HG02885 (cell line): ENCODE results near the gene TARS2.

Experiments used
- ATAC-seq: cut with Tn5 transposase; IDR thresholded peaks from one replicate; pipeline ENCODE4 v1.9.1; 2021; ENCODE audit warnings: mild to moderate bottlenecking; ENCODE audit not compliant: unreplicated experiment, poor library complexity

Gene TARS2

DNA sequence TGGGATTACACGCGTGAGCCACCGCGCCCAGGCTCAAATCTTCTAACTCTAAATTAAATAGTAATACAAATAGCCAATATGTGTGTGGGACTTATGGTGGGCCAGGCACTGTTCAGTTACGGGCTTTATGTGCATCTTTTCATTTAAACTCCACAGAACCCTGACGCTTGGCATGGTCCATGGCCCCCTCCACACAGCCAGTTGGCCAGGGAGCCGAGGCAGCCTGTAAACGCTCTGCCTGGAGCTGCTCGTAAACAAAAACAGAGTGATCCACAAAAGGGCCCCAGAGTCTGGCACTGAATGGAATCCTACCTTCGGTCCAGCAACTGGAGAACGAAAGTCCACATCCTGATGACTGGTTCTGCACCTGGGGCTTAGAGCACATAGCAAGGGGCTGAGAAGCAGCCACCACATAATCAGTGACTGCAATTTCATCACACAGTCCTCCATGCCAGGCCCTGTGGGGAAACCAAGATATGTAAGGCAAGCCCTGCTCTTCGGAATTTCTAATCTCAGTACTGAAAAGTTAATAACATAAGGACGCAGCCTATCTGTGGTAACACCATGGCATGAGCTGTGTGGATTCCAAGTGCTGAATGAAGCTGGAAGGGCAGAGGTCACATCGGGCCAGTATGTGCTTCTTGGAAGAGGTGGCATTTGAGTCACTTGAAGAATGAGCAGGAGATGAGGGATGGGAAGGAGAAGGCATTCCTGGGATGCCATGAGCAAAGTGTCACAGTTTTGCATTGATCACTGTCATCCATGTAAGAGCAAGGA is 48.5 kb downstream of the TARS2 start:
- no peak for ATAC-seq

DNA sequence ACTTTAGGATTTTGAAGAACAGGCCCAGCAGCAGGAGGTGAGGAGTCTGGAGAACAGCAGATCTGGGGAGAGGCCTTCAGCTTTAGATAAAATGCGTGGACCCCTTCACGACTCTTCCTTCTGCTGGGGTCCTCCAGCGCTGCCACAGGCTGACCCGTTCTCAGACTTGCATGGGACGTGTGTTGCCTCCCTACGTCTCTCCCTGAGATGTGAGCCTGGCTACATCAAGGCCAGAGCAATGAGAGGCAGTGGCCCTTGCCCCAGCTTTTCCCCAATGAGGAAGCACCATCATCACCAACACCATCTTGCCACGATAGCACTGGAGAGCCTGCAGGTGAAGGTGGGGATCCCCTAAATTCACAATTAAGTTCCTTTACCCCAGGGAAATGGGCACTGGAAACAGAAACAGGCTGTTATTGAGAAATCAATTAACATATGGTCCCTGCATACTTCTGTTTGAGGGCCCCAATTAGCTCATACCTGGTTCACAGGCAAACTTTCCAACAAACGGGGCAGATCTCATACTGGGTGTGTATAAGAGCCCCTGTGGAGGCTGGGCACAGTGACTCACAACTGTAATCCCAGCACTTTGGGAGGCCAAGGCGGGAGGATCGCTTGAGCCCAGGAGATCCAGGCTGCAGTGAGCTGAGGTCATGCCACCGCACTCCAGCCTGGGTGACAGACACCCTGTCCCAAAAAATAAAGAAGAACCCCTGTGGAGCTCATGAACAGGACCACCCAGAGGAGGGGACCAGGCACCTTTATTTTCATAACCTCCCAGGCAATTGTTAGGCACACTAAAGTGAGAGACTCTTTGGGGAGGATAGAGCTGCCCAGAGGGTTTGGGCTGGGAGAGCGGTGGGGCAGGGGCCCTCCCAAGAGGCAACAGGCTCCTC is 49.9 kb downstream of the TARS2 start:
- no peak for ATAC-seq

DNA sequence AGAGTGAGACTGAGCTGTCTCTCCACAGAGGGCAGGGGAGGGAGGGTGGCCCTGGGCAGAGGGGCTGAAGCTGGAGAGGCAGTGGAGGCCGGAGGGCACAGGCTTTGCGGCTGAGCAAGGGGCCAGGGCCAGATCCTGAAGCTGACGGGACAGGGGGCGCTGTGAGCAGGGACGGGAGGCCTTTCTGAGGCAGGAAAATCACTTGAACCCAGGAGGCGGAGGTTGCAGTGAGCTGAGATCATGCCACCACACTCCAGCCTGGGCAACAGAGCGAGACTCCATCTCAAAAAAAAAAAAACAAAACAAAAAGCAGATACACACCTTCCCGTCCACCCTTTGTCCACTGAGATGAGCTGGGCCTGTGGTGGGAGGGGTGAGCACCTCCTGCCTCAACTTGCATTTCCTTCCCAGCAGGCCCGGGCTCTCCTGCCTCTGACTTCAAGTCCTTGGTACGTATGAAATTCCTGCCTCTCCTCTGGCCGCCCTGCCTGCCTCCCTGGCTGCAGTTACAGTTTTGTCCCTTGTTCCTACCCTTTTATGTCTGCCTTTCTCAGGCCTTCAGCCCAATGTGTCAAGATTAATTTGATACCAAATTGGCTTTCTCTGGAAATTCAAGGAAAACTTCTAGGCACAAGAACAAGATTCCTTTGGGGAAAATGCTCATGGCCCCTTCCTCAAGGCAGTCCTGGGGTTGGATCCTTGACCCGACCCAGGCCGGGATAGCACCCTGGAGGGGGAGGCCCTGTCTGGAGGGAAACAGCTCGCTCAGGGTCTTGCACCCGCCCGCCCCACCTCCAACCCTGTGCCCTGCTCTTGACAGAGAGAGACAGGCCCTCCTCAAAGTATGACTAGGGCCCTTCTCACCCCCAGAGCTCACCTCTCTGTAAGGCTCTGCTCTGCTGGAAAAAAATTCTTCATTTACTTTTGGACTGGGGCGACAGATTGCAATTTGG is 50.8 kb downstream of the TARS2 start:
- ATAC-seq = no peak

DNA sequence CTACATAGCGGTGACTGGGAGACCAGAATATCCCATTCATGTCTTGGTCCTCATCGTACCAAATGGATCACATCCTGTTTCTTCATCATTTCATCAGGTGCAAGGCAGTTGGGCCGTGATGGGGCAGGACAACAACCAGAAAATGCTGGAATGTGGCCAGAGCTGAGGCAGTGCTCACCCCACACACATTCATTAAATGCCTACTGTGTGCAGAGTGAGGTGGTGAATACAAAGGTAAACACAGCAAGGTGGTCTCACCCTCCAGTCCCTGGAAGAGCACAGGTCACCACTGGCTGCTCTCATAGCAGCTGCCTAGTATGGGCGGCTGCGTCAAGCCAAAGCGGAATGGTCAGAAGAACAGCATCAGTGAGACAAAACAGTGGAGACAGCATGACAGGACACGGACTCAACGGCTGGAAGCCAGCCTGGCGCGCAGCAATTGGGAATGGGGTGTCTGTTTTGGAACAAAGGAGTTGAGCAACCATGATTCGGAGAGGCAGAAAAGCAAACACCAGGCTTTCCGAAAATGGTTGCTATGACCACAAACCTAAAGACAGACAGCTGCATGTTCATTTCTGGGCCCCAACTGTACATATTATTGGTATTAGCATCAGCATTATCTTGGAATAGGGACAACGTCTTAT is 56.4 kb downstream of the TARS2 start:
- ATAC-seq = no peak

DNA sequence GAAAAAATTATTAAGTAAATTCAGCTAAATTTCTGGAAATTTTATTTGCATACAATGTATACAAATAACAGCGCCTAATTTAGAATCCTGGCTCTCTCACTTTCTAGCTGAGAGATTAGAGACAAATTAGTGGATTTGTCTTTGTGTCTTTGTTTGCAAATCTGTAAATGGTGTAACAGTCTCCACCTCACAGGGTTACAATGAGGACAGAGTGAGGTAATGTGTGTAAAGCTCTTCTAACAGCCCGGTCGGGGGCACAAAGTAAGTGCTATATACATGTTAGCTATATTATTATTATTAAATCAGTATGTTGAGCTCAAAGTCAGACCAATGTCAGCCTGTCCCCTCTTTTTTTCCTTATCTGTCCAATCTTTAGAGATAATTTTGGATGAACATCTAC is 57.0 kb downstream of the TARS2 start:
- no peak for ATAC-seq

DNA sequence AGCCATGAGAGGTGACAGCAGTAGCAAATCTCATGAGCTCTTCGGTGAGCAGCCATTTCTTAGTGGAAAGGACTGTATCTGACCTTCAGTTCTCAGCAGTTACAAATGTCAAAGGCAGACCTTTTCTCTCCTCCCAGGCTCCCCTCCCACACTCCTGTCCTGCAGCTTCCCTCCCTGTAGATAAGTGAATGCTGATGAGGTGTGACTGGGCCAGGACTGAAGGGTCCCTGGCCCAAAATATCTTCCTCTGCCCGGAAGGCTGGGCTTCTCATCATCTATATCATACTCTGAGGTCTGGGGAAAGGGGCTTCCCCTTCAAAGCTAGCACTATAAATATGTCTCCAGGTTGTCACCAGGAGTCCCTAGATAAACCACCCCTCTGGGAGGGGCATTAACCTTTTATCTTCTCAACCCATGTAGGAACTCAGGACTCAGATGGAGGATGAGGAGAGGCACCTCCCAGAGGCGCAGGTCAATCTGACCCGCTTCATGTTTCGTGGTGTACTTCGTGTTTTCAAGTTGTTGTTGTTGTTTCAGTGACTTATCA is 58.3 kb downstream of the TARS2 start:
- ATAC-seq = no peak

DNA sequence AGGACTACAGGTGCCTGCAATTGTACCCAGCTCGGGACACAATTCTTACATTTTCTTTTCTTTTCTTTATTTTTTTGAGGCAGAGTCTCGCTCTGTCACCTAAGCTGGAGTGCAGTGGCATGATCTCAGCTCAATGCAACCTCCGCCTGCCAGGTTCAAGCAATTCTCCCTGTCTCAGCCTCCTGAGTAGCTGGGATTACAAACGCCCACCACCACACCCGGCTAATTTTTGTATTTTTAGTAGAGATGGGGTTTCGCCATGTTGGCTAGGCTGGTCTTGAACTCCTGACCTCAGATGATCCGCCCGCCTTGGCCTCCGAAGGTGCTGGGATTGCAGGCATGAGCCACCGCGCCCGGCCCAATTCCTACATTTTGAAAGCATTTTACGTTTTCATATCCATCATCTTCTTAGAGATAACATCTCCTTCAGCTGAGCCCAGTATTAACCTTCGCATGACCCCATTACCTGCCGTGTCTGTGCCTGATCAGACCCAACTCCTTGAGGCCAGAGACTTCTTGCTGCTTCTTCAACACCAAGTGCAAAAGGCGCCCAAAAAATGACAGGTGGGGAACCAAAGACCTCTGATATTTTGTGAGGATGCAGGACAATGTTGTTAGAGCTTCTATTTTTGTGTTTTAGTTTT is 59.2 kb downstream of the TARS2 start:
- ATAC-seq = no peak

DNA sequence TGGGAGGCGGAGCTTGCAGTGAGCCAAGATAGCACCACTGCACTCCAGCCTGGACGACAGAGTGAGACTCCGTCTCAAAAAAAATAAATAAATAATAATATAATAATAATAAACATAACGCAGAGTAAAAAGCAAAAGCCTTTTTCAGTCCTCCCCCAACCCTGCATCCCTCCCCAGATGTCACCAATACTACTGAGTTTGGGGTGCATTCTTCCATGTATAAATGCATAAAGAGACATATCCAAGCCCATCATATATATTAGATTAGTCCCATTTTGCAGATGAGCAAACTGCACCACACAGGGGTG is 61.1 kb downstream of the TARS2 start:
- no peak for ATAC-seq

DNA sequence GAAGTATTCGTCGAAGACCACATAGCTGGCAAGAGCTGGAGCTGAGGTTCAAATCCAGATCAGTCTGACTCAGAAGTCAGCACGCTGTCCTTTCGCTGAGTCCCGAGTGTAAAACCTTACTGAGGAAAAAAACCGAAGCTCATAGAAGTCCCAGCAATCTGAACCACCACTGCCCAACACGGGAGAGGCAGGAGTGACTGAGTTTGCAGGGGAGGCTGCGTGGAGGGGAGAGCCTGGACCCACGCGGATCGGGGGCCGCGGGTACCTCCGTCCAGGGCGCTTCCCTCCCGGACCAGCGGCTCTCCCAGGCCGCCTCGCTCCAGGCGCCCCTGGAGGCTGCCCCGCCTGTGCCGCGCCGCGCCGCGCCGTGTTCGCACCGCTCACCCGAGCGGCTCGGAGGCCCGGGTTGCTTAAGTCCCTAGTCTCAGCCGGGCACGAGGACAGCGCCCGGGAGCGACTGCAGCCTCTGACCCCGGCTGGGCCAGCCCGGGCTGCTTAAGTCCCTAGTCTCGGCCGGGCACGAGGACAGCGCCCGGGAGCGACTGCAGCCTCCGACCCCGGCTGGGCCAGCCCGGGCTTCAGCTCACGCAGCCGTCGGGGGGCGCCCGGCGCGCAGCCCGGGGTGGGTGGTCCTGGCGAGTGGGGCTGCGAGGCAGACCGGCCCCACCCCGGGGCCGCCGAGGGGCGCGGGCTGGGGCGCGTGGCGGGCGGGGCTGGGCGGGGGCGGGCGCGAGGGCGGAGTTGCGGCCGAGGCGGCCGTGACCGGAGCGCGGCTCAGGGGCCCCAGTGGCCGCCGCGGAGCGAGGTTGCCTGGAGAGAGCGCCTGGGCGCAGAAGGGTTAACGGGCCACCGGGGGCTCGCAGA is 61.6 kb downstream of the TARS2 start, which contains the start of gene ADAMTSL4:
ADAMTSL4 (plus strand) TSS at position 777 of the 864 bp plus-strand sequence. CDS start 2,881 bp downstream, outside the sequence.
- peak; percentile 62 for ATAC-seq

DNA sequence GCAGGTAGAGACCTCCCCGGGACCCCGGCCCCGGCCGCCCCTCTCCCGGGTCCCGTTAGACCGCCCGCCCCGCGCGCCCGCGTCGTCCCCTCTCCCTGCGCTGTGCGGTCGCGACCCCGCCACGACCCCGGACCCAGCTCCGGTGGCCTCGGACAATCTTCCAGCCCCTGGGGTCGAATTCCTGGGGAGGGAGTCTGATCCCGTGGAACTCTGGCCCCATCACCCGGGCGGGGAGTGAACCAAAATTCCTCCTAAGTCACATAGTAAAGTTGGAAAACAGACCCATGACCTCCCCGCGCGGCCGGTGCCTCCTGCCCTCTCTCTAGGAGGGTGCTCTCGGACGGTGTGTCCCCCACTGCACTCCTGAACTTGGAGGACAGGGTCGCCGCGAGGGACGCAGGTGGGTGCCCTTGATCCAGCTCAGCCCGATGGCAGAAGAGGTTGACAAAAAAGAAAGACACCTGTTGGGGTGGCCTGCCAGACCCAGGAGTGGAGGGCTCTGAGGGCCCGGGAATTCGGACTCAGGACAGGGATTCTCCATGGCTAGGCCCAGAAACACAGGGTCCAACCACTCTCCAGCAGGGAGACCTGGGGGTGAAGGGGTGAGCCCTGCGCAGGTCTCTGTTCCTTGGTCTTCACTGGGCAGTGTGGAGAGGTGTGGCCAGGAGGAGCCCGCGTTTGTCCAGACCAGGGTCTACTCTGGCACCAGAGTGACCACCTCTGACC is 62.4 kb downstream of the TARS2 start:
- peak; percentile 14 for ATAC-seq

DNA sequence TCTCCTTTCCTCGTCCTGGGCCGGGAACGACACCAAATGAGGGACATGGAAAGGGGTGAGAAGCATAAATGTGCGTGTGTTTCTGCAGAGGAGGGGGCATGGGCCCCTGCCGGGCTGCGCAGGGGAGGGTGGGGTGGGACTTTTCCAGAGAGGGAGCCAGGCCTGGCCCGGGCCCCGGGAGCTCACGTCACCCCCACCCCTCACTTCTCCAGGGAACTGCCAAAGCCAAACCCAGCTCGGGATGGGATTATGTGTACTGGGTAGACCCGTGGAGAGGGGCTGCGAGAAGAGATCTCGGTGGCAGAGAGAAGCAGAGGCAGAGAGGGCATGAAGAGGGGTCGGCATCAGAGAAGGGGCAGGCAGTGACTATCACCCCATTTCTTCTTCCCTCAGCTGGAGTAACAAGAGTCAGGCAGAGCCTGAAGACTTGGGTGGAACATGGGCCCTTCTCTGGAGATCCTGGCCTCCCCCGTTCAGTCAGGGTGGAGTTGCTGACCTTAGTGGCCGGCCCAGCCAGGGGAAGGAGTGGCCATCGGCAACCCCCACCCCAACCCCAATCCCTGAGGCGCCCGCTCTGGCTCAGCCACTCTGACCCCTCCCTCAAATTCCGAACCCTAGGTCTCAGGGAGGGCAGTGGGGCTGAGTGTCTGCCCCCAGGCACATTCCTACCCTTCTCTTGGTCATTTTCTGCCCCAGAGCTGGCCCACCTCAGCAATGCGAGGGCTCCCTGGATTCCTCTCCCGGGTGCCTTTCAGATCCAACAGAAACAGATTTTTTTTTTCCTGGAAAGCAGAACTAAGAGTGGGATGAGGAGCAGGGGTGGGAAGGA is 63.2 kb downstream of the TARS2 start:
- ATAC-seq = no peak

DNA sequence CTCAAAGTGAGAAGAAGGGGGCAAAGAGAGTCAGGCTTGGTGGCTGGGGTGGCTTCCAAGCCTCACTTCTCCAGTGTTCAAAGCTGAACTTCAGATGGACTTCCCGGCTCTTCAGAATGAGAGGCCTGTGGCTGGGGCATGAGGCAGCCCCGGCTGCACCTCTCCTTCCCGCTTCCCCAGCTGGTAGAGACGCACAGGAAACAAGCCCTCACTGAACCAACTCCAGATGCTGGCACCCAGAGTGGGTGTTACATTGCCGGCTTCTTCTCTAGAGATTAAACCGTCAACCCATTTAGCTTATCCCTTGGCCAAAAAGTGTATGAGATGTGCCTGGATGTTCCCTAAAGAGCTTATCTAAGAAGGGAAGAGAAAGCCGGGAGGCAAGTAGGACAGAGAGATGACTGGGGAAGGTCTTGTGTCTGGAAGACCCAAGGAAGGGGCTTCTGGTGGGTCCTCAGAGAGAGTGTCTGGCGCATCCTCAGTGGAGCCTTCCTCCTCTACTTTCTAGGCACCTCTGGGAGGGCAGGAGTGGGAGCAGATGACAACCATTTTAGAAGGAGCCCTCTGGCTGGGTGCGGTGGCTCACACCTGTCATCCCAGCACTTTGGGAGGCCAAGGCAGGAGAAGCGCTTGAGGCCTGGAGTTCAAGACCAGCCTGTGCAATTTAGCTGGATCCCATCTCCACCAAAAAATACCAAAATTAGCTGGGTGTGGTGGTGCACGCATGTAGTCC is 64.0 kb downstream of the TARS2 start:
- no peak for ATAC-seq

DNA sequence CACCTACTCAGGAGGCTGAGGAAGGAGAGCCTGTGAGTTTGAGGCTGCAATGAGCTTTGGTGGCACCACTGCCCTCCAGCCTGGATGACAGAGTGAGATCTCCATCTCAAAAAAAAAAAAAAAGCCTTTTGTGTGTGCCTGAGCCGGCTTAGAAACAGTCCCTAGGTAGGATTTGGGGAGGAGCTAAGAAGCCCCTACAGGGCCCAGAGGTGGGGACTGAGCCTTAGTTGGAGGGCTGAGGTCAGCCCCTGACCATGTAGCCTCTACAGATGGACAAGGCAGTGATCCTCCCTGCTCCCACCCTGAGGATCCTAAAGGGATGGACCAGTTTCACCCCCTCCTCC is 64.5 kb downstream of the TARS2 start:
- no peak for ATAC-seq

DNA sequence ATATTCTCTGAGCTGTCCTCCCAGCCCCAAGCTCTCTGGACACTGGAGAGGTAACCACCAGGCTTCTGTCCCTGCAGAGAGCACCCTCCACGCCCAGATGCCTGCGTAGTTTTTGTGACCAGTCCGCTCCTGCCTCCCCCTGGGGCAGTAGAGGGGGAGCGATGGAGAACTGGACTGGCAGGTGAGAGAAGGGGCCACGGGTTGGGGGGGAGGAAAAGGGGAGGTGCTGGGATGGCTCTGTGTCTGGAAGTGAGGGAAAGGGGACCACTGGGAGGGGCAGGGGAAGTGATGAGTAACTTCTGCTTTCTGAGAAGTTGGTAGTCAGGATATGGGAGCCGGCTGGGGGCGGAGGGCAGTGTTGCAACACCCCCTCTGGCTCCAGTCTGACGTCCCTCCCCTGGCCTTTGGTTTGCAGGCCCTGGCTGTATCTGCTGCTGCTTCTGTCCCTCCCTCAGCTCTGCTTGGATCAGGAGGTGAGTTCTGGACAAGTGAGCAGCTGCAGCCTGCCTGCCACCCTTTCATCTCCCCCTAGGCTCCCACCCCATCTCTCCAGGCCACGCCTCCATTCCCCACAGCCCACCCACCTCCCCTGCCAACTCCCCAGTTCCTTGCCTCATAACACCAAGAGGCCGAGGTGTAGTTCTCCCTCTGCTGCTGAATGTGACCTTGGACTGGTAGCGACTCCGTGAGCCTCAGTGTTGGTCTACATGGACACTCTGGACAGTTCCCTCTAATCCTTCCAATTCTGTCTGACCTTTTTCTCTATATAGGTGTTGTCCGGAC is 65.1 kb downstream of the TARS2 start:
- ATAC-seq = no peak

DNA sequence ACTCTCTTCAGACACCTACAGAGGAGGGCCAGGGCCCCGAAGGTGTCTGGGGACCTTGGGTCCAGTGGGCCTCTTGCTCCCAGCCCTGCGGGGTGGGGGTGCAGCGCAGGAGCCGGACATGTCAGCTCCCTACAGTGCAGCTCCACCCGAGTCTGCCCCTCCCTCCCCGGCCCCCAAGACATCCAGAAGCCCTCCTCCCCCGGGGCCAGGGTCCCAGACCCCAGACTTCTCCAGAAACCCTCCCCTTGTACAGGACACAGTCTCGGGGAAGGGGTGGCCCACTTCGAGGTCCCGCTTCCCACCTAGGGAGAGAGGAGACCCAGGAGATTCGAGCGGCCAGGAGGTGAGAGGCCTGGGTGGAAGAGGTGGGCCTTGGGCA is 65.7 kb downstream of the TARS2 start:
- ATAC-seq = no peak
